SK-N-MC (cell line): ENCODE measurements around the gene PAK1.

ENCODE experiments used
- DNase-seq: peaks from one replicate; pipeline ENCODE4 v3.0.0-alpha.2; 2011; ENCODE audit warnings: low read depth, low spot score
- H3K27ac ChIP-seq: fragments of 200-600 bp; sonication (generic); 2 replicates; pipeline ENCODE4 v1.5.1; 2016; ENCODE audit warnings: mixed run types
- H3K36me3 ChIP-seq: fragments of 200-600 bp; sonication (generic); 2 replicates; pipeline ENCODE4 v1.6.1; 2017; ENCODE audit warnings: antibody characterized with exemption, low read length, mixed read lengths; ENCODE audit not compliant: insufficient read depth
- H3K4me3 ChIP-seq: fragments of 200-600 bp; sonication (generic); 2 replicates; pipeline ENCODE4 v1.5.1; 2016
- H3K9ac ChIP-seq: fragments of 200-600 bp; sonication (generic); 2 replicates; pipeline ENCODE4 v1.8.0; 2017; ENCODE audit warnings: mixed run types, mixed read lengths; ENCODE audit not compliant: insufficient read length
- H3K9me3 ChIP-seq: fragments of 200-600 bp; sonication (generic); 2 replicates; pipeline ENCODE4 v1.6.1; 2017; ENCODE audit warnings: low read depth, mild to moderate bottlenecking, antibody characterized with exemption, low read length, moderate library complexity, mixed read lengths
- EZH2 ChIP-seq: fragments of 200-600 bp; sonication (generic); IDR thresholded peaks from one replicate; pipeline ENCODE4 v1.6.1; 2017; ENCODE audit warnings: antibody characterized with exemption
- FOXP2 ChIP-seq: optimal IDR thresholded peaks from 2 replicates; pipeline ENCODE3; 2011; ENCODE audit warnings: mild to moderate bottlenecking, moderate library complexity; ENCODE audit not compliant: insufficient read depth; ENCODE audit errors: extremely low read length, control extremely low read depth
- POLR2AphosphoS5 ChIP-seq: IDR thresholded peaks from 2 replicates; pipeline ENCODE4 v1.6.1; 2012; ENCODE audit warnings: mild to moderate bottlenecking, low read depth, low read length, borderline replicate concordance

Gene PAK1

GRCh38 chr11:77431813-77432212 is 42.1 kb downstream of the PAK1 start:
- Histone ChIP-seq H3K36me3 (no peaks in the 10 kb centered on the region), H3K4me3 (no peak overlapping the region), H3K9me3 (no peaks in the 10 kb centered on the region), H3K9ac (no peak overlapping the region), H3K27ac (no peak overlapping the region)
- no peak for DNase-seq
- TF ChIP-seq FOXP2: no peak
- TF ChIP-seq POLR2AphosphoS5: no peak
- TF ChIP-seq EZH2: no peak

DNA sequence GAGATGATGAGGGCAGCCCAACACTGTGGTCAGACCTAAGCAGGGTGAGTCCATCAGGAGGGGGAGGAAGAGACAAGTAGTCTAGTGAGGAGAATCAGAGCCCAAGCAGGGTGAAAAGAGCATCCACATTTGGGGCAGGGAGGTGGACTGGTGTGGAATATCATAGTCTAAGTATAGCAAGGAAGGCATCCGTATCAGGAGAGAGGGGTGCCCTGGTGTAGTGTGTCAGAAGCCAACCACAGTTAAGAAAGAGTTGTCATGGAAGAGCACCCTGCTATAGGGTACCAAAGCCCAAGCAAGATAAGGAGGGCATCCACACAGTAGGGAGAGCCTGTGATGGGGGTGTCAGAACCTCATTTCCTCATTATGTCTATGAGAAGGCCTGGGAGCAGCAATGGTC is 45.3 kb downstream of the PAK1 start:
- Histone ChIP-seq H3K9me3 (no peaks in the 10 kb centered on the region), H3K4me3 (no peak overlapping the region)
- TF ChIP-seq POLR2AphosphoS5: no peak
- TF ChIP-seq FOXP2: no peak
- no peak for TF ChIP-seq EZH2

DNA sequence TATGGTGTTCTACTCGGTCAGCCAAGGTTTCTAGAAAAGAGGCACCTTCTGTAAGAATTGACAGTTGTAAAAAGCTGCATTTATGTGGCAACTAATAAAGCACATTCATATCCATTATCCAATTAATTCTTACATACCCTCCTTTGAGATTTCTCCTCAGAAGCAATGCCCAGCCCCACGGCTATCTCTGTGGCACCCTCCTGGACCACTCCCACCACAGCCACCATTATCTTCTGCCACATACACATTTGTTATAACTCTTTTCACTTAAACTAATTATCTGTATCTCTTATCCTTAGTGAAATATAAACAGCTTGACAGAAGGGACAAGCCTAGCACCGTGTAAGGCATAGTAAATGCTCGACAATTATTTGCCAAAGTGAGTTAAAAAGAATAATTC is 48.5 kb downstream of the PAK1 start:
- no peaks in the 10 kb centered on the region for H3K9me3 ChIP-seq
- TF ChIP-seq POLR2AphosphoS5: no peak
- no peak for TF ChIP-seq FOXP2
- TF ChIP-seq EZH2: no peak
- H3K27ac ChIP-seq: no peak overlapping the region
- H3K9ac ChIP-seq: no peak overlapping the region
- no peaks in the 10 kb centered on the region for H3K36me3 ChIP-seq
- no peak for DNase-seq
- H3K4me3 ChIP-seq: no peak overlapping the region

More for the DNA sequence above, 45.3 kb downstream of the PAK1 start:
- H3K27ac ChIP-seq: no peak overlapping the region
- DNase-seq: no peak
- no peak overlapping the region for H3K9ac ChIP-seq
- H3K36me3 ChIP-seq: no peaks in the 10 kb centered on the region

- DNase-seq: no peak
- Histone ChIP-seq H3K4me3 (no peak overlapping the region), H3K9ac (no peak overlapping the region), H3K27ac (no peak overlapping the region), H3K36me3 (no peaks in the 10 kb centered on the region), H3K9me3 (no peaks in the 10 kb centered on the region)
- TF ChIP-seq FOXP2: no peak
- TF ChIP-seq POLR2AphosphoS5: no peak
- no peak for TF ChIP-seq EZH2
Observed at GRCh38 chr11:77424644-77425043, 49.2 kb downstream of the PAK1 start.

GRCh38 chr11:77423624-77424023 is 50.3 kb downstream of the PAK1 start:
- DNase-seq: no peak
- no peak overlapping the region for H3K27ac ChIP-seq
- no peaks in the 10 kb centered on the region for H3K36me3 ChIP-seq
- TF ChIP-seq POLR2AphosphoS5 (no peak), EZH2 (no peak), FOXP2 (no peak)
- H3K9ac ChIP-seq: no peak overlapping the region
- no peak overlapping the region for H3K4me3 ChIP-seq
- H3K9me3 ChIP-seq: no peaks in the 10 kb centered on the region

DNA sequence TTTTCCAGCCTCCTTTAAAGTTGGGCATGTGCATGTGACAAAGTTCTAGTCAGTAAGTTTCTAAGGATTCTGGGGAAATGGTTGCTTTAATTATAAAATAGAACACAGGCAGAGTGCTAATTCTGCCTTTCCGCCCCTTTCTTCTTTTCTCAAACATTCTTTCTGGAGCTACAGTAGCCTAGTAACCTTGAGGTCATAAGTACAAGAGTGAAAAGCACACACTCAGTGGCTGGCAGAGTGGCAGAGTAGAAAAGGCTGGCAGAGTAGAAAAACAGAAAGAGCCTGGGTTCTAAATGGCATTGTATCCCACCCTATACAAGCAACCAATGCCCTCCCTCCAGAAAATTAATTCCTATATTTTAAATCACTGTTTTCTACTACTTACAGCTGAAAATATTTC is 51.2 kb downstream of the PAK1 start:
- no peaks in the 10 kb centered on the region for H3K9me3 ChIP-seq
- no peaks in the 10 kb centered on the region for H3K36me3 ChIP-seq
- no peak overlapping the region for H3K9ac ChIP-seq
- TF ChIP-seq EZH2 (no peak), POLR2AphosphoS5 (no peak), FOXP2 (no peak)
- H3K4me3 ChIP-seq: no peak overlapping the region
- DNase-seq: no peak
- H3K27ac ChIP-seq: no peak overlapping the region

GRCh38 chr11:77421041-77421723 is 52.7 kb downstream of the PAK1 start:
- TF ChIP-seq EZH2: no peak
- TF ChIP-seq POLR2AphosphoS5: no peak
- no peak for TF ChIP-seq FOXP2
- no peak for DNase-seq
- H3K4me3 ChIP-seq: no peak overlapping the region

GRCh38 chr11:77418971-77419597 is 54.8 kb downstream of the PAK1 start:
- no peak overlapping the region for H3K4me3 ChIP-seq
- no peaks in the 10 kb centered on the region for H3K36me3 ChIP-seq
- no peak overlapping the region for H3K27ac ChIP-seq
- TF ChIP-seq POLR2AphosphoS5 (no peak), FOXP2 (no peak)
- DNase-seq: no peak
- H3K9me3 ChIP-seq: no peaks in the 10 kb centered on the region
- H3K9ac ChIP-seq: no peak overlapping the region

More at GRCh38 chr11:77421041-77421723, 52.7 kb downstream of the PAK1 start:
- no peak overlapping the region for H3K27ac ChIP-seq
- no peak overlapping the region for H3K9ac ChIP-seq
- no peaks in the 10 kb centered on the region for H3K9me3 ChIP-seq
- H3K36me3 ChIP-seq: no peaks in the 10 kb centered on the region

DNA sequence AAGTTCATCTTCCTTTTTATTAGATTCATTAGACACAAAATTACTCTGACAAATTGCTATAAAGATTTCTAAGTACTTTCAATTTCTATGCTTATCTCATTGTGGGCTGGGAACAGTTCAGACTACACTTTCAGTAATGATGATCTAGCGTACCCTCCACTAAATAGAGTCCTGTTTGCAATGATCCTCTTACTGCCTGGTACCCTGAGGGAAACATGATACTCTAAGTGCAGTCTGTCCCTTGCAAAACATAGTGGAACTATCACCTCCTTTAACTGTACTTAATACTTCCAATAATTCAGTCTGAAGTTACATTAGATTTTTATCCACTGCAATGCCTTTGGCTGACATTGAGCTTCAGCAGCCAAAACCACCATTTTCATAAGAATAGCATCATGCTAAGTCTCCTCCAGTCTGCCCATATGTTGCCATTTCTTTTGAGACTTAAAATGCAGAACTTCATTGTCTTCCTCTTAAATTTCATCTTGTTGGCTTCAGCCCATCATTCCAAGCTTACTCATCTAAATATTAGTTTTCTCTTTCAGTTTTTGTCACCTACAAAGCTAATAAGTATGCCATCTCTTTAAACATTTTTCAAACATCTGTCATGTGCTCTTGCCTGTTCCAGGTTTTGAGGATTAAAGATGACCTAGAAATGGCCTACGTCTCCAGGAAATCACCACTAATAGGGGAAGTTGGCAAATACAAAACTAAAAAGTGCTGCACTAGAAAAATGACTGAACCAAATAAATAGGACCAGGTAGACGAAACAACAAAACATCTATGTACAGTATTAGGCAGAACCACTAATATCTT is 55.5 kb downstream of the PAK1 start:
- no peak overlapping the region for H3K27ac ChIP-seq
- no peak for TF ChIP-seq FOXP2
- TF ChIP-seq EZH2: no peak
- TF ChIP-seq POLR2AphosphoS5: no peak
- no peak overlapping the region for H3K4me3 ChIP-seq
- H3K36me3 ChIP-seq: no peaks in the 10 kb centered on the region
- DNase-seq: no peak
- H3K9me3 ChIP-seq: no peaks in the 10 kb centered on the region
- no peak overlapping the region for H3K9ac ChIP-seq
